Measurements from ENCODE around the gene GREB1L. TPM values are rescaled to one million over a fixed set of nuclear protein-coding genes. Genes with fewer than 3 reads are reported as not detected.

The GREB1L gene
- total and polyA plus RNA-seq, 9 of the 15 experiments (the other 6 are each of a cell fraction or from before 2014, with no cell fraction given): 0.03 TPM; not detected in 8

DNA sequence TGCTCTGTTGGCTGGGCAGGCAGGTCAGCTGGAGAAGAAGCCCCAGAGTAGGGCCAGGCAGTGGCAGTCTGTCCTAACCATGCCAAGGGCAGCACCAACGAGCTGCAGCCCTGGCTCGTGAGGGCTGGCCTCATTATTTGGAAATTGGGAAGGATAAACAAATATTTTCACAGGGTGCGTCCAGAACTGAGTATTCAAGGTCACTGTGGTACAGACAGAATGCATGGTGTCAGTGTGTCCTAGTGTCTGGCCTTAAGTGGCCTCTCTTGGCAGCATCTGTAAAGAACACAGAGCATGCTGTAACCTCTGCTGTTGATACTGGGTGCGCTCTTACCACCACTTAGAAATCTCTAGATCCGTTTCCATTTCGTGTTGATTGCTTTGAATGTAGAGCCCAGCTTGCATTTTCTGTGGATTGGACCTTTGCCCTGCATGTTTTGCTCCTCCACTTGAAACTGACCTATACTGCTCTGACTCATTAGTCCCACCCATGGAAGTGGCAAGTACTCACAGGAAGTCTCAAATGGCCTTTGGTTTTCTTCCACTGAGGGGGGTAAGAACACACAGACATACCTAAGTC, 88.2 kb downstream of the GREB1L start (continued):
- TF ChIP-seq, protein P1, sequence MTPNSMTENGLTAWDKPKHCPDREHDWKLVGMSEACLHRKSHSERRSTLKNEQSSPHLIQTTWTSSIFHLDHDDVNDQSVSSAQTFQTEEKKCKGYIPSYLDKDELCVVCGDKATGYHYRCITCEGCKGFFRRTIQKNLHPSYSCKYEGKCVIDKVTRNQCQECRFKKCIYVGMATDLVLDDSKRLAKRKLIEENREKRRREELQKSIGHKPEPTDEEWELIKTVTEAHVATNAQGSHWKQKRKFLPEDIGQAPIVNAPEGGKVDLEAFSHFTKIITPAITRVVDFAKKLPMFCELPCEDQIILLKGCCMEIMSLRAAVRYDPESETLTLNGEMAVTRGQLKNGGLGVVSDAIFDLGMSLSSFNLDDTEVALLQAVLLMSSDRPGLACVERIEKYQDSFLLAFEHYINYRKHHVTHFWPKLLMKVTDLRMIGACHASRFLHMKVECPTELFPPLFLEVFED (CRISPR knock-in tag; conservative IDR thresholded peaks at IDR 0.05): no peak

DNA sequence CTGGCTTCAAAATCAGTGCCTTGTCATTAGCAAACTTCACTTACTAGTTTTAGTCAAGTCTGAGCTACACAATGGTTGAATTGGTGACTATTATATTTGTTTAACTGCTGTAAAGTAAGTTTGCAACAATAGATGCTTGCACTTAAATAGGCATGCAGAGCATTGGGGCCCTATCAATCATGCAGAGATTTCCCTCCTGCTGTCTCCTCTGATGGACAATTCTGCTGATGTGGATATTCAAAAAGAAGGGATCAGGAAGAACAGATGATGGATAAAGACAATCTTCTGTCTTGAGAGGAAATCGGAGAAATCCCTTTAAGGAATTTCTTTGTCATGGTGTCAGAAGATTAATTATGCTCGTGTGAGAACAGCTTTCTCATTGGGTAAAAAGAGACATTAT, 89.0 kb downstream of the GREB1L start:
- Histone ChIP-seq H3K9me3 (replicated peaks; ENCODE audit: control insufficient read depth, insufficient read depth, low read depth, low read length) (no peaks in the 10 kb centered on the region), H3K9me1 (ENCODE audit: control insufficient read depth, insufficient read depth, low read length) (no peaks in the 10 kb centered on the region), H3K9ac (ENCODE audit: insufficient read depth in 1 of 2, low read depth in 2 of 2, low read length in 2 of 2) (no peak overlapping the region), H3K4me3 (no peak overlapping the region), H3K4me1 (replicated peaks in 1 of 2; ENCODE audit: control insufficient read depth in 2 of 2, insufficient read depth in 2 of 2, low read length in 2 of 2) (no peaks in the 10 kb centered on the region; a peak in 1 of 5 replicates), H3K4me2 (ENCODE audit: insufficient read depth, low read length) (no peak overlapping the region), H3K79me2 (ENCODE audit: control insufficient read depth, insufficient read depth, low read length) (no peaks in the 10 kb centered on the region), H3K36me3 (ENCODE audit: control insufficient read depth, insufficient read depth, low read length) (no peaks in the 10 kb centered on the region), H2AFZ (ENCODE audit: low read depth, low read length) (no peak overlapping the region), H3K27ac (ENCODE audit: extremely low read depth, low read depth, low read length) (no peak overlapping the region), H4K20me1 (replicated peaks; ENCODE audit: control insufficient read depth, insufficient read depth, low read length) (no peaks in the 10 kb centered on the region), H3K27me3 (ENCODE audit: control insufficient read depth in 2 of 2, insufficient read depth in 2 of 2, low read length in 2 of 2) (no peaks in the 10 kb centered on the region; a peak in 3 of 5 replicates)
- POLR2A ChIA-PET: no interaction called here
- in situ Hi-C loops (cut with MboI): no loop called here
- no TSS peak for BruUV-seq (replicated peaks)
- ATAC-seq (no peak), FAIRE-seq (no peak), DNase-seq (ENCODE audit: extremely low read depth in 1 of 4, low spot score in 3 of 4) (no peak)
- CTCF ChIA-PET (ENCODE audit: low intra/inter-chr PET ratio): no interaction called here
- WGBS (ENCODE audit: insufficient coverage, low coverage, missing lambda C conversion rate): 0% methylated on average over 2 of the region's 2 CpGs
- intact Hi-C loops (cut with micrococcal nuclease): loop anchor here (10.0 kb wide), 1 partner anchor 46 kb away; no protein-coding TSS in a partner anchor
- TF ChIP-seq HIVEP1 (CRISPR knock-in tag; IDR thresholded peaks at IDR 0.05) (no peak), MAFK (IDR thresholded peaks at IDR 0.05; ENCODE audit: low read length) (no peak), EP300 (IDR thresholded peaks at IDR 0.05; ENCODE audit: low read length) (no peak), PTBP1 (IDR thresholded peaks at IDR 0.05; ENCODE audit: low read depth, low read length) (no peak), SRSF3 (IDR thresholded peaks at IDR 0.05; ENCODE audit: insufficient read depth, low read length) (no peak)
- TF ChIP-seq, protein P2, sequence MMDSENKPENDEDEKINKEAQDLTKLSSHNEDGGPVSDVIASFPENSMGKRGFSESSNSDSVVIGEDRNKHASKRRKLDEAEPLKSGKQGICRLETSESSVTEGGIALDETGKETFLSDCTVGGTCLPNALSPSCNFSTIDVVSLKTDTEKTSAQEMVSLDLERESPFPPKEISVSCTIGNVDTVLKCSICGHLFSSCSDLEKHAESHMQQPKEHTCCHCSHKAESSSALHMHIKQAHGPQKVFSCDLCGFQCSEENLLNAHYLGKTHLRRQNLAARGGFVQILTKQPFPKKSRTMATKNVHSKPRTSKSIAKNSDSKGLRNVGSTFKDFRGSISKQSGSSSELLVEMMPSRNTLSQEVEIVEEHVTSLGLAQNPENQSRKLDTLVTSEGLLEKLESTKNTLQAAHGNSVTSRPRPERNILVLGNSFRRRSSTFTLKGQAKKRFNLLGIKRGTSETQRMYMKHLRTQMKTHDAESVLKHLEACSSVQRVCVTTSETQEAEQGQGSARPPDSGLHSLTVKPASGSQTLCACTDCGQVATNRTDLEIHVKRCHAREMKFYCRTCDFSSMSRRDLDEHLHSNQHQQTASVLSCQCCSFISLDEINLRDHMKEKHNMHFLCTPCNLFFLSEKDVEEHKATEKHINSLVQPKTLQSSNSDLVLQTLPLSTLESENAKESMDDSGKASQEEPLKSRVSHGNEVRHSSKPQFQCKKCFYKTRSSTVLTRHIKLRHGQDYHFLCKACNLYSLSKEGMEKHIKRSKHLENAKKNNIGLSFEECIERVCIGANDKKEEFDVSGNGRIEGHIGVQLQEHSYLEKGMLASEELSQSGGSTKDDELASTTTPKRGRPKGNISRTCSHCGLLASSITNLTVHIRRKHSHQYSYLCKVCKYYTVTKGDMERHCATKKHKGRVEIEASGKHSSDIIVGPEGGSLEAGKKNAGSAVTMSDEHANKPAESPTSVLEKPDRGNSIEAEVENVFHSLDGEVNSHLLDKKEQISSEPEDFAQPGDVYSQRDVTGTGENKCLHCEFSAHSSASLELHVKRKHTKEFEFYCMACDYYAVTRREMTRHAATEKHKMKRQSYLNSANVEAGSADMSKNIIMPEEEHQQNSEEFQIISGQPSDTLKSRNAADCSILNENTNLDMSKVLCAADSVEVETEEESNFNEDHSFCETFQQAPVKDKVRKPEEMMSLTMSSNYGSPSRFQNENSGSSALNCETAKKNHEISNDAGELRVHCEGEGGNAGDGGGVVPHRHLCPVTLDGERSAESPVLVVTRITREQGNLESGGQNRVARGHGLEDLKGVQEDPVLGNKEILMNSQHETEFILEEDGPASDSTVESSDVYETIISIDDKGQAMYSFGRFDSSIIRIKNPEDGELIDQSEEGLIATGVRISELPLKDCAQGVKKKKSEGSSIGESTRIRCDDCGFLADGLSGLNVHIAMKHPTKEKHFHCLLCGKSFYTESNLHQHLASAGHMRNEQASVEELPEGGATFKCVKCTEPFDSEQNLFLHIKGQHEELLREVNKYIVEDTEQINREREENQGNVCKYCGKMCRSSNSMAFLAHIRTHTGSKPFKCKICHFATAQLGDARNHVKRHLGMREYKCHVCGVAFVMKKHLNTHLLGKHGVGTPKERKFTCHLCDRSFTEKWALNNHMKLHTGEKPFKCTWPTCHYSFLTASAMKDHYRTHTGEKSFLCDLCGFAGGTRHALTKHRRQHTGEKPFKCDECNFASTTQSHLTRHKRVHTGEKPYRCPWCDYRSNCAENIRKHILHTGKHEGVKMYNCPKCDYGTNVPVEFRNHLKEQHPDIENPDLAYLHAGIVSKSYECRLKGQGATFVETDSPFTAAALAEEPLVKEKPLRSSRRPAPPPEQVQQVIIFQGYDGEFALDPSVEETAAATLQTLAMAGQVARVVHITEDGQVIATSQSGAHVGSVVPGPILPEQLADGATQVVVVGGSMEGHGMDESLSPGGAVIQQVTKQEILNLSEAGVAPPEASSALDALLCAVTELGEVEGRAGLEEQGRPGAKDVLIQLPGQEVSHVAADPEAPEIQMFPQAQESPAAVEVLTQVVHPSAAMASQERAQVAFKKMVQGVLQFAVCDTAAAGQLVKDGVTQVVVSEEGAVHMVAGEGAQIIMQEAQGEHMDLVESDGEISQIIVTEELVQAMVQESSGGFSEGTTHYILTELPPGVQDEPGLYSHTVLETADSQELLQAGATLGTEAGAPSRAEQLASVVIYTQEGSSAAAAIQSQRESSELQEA (IDR thresholded peaks at IDR 0.05; ENCODE audit: low read depth): no peak
- TF ChIP-seq, protein P3, sequence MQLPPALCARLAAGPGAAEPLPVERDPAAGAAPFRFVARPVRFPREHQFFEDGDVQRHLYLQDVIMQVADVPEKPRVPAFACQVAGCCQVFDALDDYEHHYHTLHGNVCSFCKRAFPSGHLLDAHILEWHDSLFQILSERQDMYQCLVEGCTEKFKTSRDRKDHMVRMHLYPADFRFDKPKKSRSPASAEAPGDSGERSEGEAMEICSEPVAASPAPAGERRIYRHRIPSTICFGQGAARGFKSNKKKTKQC (CRISPR knock-in tag; IDR thresholded peaks at IDR 0.05): no peak
- TF ChIP-seq, protein P4, sequence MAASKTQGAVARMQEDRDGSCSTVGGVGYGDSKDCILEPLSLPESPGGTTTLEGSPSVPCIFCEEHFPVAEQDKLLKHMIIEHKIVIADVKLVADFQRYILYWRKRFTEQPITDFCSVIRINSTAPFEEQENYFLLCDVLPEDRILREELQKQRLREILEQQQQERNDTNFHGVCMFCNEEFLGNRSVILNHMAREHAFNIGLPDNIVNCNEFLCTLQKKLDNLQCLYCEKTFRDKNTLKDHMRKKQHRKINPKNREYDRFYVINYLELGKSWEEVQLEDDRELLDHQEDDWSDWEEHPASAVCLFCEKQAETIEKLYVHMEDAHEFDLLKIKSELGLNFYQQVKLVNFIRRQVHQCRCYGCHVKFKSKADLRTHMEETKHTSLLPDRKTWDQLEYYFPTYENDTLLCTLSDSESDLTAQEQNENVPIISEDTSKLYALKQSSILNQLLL (CRISPR knock-in tag; IDR thresholded peaks at IDR 0.05; ENCODE audit: borderline replicate concordance): no peak
